KOPT-K1 (cell line): ENCODE measurements around the gene TRIM41.

Source experiments
- H3K27ac ChIP-seq: fragments of 200-600 bp; sonication (generic); 2 replicates; pipeline ENCODE4 v1.5.1; 2016; ENCODE audit warnings: antibody characterized with exemption, mild to moderate bottlenecking, low read depth, low read length; ENCODE audit not compliant: poor library complexity, severe bottlenecking
- H3K36me3 ChIP-seq: fragments of 200-600 bp; sonication (generic); 2 replicates; pipeline ENCODE4 v1.5.1; 2017; ENCODE audit warnings: antibody characterized with exemption, mild to moderate bottlenecking, low read length, moderate library complexity; ENCODE audit not compliant: insufficient read depth
- H3K9me3 ChIP-seq: fragments of 200-600 bp; sonication (generic); 2 replicates; pipeline ENCODE4 v1.5.1; 2017; ENCODE audit warnings: antibody characterized with exemption, low read length, mild to moderate bottlenecking; ENCODE audit not compliant: insufficient read depth, poor library complexity, severe bottlenecking

Gene TRIM41

DNA sequence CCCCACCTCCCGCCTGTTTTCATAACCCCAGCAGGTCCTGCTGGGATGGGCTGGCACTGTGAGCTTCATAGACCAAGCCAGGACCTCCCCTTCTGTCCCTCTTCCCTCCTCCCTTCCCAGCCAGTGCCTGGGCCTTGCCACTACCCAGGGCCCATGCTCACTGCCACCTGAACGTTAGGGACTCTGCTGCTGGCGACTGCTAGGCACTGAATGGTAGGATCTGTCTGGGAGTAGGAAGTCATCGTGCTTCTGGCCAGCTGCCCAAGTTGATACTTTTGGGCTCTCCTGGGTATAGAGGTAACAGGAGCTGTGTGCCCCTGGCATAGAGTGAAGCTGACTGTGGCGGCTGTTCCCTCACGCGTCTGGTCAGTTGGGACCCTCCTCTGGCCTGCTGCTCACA is 8.4 kb downstream of the TRIM41 start:
- no peaks in the 10 kb centered on the region for H3K9me3 ChIP-seq
- H3K27ac ChIP-seq = peak overlapping the region; percentile 81
- peaks cover 81% of the 10 kb centered on the region for H3K36me3 ChIP-seq

GRCh38 chr5:181232593-181232992 is 9.5 kb downstream of the TRIM41 start:
- no peaks in the 10 kb centered on the region for H3K9me3 ChIP-seq
- no peak overlapping the region for H3K27ac ChIP-seq
- peaks cover 81% of the 10 kb centered on the region for H3K36me3 ChIP-seq

- Histone ChIP-seq H3K9me3 (no peaks in the 10 kb centered on the region), H3K27ac (no peak overlapping the region), H3K36me3 (peaks cover 83% of the 10 kb centered on the region)
These were observed 10.2 kb downstream of the TRIM41 start for GRCh38 chr5:181233088-181233800.

DNA sequence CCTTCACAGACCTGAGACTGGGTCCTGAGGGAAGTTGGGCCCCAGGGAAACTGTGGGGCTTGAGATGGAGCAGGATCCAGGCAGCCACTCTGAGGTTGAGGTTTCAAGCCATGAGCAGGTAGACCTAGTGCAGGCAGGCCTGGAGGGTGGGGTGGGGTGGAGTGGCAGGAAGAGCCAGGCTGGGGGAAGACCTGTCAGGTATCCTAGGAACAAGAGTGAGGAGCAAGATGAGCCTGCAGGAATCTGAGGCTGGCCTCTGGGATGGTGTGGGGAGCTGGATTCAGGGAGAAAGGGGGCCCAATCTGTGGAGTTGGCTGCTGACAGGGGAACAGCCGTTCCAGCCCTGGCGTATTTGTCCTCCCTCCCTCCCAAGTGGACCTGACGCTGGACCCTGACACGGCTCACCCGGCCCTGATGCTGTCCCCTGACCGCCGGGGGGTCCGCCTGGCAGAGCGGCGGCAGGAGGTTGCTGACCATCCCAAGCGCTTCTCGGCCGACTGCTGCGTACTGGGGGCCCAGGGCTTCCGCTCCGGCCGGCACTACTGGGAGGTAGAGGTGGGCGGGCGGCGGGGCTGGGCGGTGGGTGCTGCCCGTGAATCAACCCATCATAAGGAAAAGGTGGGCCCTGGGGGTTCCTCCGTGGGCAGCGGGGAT is 10.8 kb downstream of the TRIM41 start:
- Histone ChIP-seq H3K36me3 (peaks cover 89% of the 10 kb centered on the region), H3K27ac (no peak overlapping the region), H3K9me3 (no peaks in the 10 kb centered on the region)

- Histone ChIP-seq H3K27ac (no peak overlapping the region), H3K9me3 (no peaks in the 10 kb centered on the region), H3K36me3 (peaks cover 90% of the 10 kb centered on the region)
These were observed 11.6 kb downstream of the TRIM41 start for GRCh38 chr5:181234455-181235306.

GRCh38 chr5:181235323-181235688 is 12.2 kb downstream of the TRIM41 start:
- Histone ChIP-seq H3K27ac (no peak overlapping the region), H3K9me3 (no peaks in the 10 kb centered on the region), H3K36me3 (peaks cover 96% of the 10 kb centered on the region)

DNA sequence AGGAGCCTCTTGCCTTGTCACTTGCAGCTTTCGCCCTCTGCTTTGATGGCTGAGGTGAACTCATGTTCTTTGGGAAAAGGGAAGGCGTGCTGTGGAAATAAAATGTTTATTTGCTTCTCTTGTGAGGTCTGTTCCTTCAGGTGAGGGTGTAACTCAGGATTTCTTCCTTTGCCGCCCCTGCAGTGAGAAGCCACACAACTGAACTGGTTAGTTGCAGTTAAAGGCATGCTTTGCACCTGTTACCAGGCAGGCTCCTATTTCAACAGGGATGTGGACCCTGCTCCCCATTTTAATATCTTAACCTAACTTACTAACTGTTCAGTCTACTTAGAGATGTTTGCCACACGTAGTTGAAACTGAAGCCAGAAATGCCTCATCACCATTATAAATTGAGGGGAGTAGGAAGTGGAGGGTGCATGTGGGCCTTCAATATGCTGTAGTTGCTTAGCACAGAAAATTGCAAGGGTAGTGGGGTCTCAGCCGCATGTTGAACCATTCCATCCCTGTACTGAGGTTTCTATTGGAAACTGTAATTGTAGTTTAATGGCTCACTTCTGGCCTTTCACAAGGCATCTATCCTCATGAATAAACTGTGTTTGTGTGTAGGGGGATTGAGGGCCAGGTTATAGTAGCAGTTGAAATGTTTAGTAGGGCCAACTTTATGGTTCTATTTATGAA is 12.7 kb downstream of the TRIM41 start:
- Histone ChIP-seq H3K9me3 (no peaks in the 10 kb centered on the region), H3K36me3 (peaks cover 99% of the 10 kb centered on the region), H3K27ac (no peak overlapping the region)

DNA sequence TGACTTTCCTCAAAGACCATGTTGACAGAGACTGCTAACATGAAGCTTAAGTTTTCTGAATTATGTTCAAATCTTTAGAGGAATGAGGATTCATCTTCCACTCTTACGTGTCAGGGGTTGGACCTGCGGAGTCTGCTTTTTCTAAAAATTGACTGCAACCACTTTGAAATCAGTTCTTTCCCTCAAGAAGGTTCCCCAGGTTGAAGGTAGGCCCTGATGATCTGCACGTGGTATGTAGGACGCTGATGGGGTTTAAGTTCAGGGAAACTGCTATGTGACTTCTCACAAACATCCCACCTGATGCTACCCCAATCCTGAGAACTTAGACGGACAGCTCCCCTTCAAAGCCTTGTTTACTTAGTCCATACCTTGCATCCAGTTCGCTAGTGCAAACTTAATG is 13.4 kb downstream of the TRIM41 start:
- Histone ChIP-seq H3K36me3 (peaks cover 99% of the 10 kb centered on the region), H3K9me3 (no peaks in the 10 kb centered on the region), H3K27ac (no peak overlapping the region)

GRCh38 chr5:181236954-181237641 is 14.0 kb downstream of the TRIM41 start:
- H3K9me3 ChIP-seq = no peaks in the 10 kb centered on the region
- H3K27ac ChIP-seq = no peak overlapping the region
- peaks cover 99% of the 10 kb centered on the region for H3K36me3 ChIP-seq

- H3K27ac ChIP-seq = no peak overlapping the region
- peaks cover 99% of the 10 kb centered on the region for H3K36me3 ChIP-seq
These were observed 14.8 kb downstream of the TRIM41 start for GRCh38 chr5:181237729-181238385.

DNA sequence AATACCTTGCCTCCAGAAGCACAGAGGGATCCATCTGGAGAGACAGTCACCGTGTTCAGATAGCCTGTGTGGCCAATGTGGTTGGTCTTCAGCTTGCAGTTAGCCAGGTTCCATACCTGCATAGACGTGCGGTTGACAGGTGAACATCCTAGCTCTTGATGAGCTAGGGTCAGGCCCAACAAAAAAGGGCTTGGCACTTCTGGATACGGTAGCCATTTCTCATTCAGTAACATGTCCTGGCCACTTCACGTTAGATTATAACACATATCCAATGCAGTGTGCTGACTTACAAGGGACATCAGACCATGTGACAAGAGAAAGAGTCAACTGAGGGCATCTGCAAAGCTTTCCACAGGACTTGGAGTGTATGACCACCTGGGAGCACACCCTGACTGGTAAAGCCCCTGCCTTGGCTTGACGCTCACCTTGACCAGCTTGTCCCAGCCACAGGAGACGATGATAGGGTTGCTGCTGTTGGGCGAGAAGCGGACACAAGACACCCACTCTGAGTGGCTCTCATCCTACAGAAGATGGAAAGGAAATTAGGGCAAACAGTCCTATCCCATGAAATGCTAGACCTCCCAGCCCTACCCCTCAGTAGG is 16.1 kb downstream of the TRIM41 start:
- Histone ChIP-seq H3K9me3 (no peaks in the 10 kb centered on the region), H3K36me3 (peaks cover 95% of the 10 kb centered on the region), H3K27ac (no peak overlapping the region)

More at GRCh38 chr5:181237729-181238385, 14.8 kb downstream of the TRIM41 start:
- no peaks in the 10 kb centered on the region for H3K9me3 ChIP-seq

- Histone ChIP-seq H3K27ac (peak overlapping the region; percentile 86), H3K9me3 (no peaks in the 10 kb centered on the region), H3K36me3 (peaks cover 72% of the 10 kb centered on the region)
These were observed 18.4 kb downstream of the TRIM41 start for GRCh38 chr5:181241393-181241975.

DNA sequence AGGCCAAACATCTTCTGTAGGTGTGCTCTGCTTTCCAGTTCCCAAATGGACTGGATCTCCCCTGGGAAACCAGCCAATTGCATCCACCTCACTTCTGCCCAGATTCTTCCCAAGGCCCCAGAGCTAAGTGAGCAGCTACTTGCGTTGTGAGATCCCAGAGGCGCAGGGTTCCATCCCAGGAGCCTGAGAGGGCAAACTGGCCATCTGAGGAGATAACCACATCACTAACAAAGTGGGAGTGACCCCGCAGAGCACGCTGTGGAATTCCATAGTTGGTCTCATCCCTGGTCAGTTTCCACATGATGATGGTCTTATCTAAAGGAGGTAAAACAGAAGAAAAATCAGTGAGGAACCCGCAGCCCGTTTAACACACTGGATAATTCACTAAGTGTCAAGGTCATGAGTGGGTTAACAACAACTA is 19.0 kb downstream of the TRIM41 start:
- H3K9me3 ChIP-seq = no peaks in the 10 kb centered on the region
- peak overlapping the region; percentile 86 for H3K27ac ChIP-seq
- H3K36me3 ChIP-seq = peaks cover 67% of the 10 kb centered on the region
